NB4 (cell line): ENCODE results near the gene ENTPD1.

Experiments used
- CTCF ChIP-seq: IDR thresholded peaks from one replicate; pipeline ENCODE4 v1.5.1; 2012; ENCODE audit warnings: low read depth, low read length
- MAX ChIP-seq: IDR thresholded peaks from 2 replicates; pipeline ENCODE4 v1.6.1; 2011; ENCODE audit warnings: low read depth, low read length
- MYC ChIP-seq: IDR thresholded peaks from 2 replicates; pipeline ENCODE4 v1.6.1; 2011; ENCODE audit warnings: low read depth, low read length
- POLR2A ChIP-seq: IDR thresholded peaks from 2 replicates; pipeline ENCODE4 v1.6.1; 2011; ENCODE audit warnings: mild to moderate bottlenecking; ENCODE audit not compliant: insufficient read length; ENCODE audit errors: extremely low read depth

GRCh38 chr10:95847007-95847406 lies 91.0 kb downstream of the ENTPD1 start:
- TF ChIP-seq CTCF (no peak), MAX (no peak), POLR2A (no peak), MYC (no peak)
